ENCODE data around the gene TMEM267.
"Not testable (repeated sequence)": the region's sequence is repeated elsewhere in the genome, so short reads cannot be mapped to it uniquely, and the experiment has no call there.

The TMEM267 gene

DNA sequence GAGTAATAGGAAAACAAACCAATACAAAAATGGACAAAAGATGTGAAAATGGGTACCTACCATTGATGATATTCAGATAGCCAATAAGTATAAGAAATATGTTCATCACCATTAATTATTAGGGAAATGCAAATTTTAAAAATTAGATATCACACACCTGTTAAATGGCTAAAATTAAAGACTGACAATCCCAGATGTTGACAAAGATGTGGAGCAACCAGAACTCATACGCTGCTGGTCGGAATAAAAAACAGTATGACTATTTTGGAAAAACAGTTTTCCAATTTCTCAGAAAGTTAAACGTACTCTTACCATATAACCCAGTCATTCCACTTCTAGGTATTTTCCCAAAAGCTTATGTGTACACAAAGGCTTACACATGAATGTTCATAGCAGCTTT, 27.1 kb downstream of the TMEM267 start:
- DNase-seq (ENCODE audit: low read depth), result no peak

DNA sequence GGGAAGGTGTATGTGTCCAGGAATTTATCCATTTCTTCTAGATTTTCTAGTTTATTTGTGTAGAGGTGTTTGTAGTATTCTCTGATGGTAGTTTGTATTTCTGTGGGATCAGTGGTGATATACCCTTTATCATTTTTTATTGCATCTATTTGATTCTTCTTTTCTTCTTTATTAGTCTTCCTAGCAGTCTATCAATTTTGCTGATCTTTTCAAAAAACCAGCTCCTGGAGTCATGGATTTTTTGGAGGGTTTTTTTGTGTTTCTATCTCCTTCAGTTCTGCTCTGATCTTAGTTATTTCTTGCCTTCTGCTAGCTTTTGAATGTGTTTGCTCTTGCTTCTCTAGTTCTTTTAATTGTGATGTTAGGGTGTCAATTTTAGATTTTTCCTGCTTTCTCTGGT, 42.1 kb downstream of the TMEM267 start:
- DNase-seq (ENCODE audit: low read depth), result not testable (repeated sequence)

DNA sequence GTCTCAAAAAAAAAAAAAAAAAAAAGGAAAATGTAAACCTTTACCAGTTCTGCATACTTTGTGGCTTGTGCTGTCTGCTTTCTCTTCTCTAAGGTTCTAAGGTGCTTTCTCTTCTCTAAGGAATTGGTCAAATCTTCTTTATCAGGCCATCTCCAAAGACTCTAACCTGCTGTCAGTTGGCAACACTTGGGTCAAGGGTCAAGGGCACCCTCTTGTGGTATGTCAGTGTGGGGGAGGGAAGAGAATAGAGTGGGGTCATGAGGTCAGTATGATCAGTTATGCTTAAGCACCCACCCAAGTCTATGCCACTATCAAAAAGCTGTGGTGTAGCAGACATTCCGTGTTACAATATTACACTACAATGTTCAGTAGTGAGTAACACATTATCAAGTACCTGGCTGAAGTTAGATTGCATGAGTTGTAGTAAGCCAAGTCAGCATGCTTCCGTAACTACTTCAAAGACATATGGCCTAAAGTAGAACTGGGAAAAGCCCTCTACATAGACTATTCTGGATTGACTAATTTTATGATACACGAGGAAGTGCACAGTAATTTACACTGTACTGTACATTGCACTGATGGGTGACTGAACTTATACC, 46.5 kb downstream of the TMEM267 start:
- no peak for DNase-seq (ENCODE audit: low read depth)

DNA sequence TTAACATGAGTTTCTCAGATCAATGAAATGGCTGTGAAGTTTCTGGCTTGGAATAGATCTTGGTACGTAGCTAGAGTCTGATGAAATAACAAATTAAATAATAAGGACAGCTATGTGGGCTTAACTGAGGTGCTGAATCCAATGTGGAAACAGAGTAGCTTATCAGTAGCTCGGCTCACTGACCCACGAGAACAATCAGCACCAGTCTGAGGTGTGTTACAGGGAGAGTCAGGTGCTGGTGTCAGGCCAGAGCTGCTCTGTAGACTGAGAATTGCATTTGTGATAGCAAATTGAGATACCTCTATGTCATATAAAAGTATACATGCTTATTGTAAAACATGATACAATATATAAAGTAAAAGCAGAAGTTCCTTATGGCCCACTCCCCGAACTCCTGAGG, 50.3 kb downstream of the TMEM267 start:
- DNase-seq (ENCODE audit: low read depth), result no peak

DNA sequence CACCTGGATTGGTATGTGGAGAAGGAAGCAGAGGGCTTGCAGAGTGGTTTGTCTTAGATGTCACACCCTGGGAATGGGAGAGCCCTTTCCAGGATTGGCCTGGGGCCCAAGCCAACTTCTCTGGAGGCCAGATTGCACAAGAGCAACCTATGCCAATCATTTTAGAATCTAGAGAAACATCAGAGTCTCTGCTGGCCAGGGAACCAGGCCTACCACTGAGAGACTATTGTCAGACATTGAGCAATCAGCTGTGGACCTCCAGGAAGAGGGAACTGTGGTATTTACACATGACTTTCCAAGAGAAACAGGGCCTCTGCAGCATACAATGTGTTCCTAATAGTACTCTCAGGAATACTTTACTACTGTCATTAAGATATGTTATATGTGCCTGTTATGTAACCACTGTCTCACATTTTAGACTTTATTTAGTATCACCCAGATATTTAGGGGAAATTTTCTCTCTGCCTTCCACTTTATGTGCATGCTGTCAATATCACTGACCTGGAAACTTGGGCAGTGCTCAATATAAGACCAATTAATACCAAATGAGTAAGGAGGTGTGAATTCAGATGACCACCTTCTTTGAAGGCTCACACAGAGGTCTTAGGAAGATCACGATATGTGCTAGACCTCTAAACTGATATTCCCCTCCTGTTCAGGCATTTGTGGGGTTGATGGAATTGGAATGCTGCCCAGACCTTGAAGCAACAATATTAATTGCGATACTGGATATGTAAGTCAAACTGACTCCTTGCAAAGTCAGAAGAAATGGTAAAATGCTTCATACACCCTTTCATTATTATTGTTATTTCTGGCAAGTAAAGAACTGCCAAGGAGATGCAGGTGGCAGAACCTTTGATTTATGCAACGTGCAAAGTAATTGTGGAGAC, 50.9 kb downstream of the TMEM267 start:
- no peak for DNase-seq (ENCODE audit: low read depth)

DNA sequence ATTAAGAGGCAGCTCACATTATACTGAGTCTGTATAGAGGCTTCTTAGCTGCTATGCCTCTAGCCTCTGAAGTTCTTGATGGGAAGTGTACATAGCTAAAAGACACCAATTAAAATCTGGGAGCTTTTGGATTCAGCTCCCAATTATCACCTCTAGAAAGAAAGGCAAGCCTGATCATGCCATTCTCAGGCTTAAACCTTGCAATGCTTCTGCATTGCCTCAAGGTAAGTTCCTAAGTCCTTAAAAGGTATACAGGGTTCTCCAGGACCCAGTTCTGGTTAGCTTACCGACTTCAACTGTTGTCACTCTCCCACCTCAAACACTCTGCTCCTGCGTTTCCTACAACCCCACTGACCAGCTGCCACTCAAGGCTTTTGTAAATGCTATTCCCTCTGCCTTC, 54.0 kb downstream of the TMEM267 start:
- no peak for DNase-seq (ENCODE audit: low read depth)

DNA sequence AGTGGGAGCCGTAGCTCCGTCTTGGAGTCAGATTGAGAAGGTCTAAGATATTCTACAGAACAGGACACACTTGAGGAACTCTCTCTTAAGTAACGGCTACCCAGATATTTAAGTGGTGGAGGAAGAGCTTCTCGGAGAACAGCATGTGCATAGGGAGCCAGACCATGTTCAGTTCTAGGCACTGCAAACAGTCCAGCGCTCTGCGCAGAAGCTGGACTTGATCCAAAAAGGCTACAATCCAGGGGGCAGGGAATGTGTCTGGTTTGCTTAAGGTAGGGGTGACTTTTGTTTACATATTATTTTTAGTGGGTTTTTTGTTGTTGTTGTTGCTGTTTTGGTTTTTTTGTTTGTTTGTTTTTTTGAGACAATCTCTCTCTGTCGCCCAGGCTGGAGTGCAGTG, 54.6 kb downstream of the TMEM267 start:
- no peak for DNase-seq (ENCODE audit: low read depth)

DNA sequence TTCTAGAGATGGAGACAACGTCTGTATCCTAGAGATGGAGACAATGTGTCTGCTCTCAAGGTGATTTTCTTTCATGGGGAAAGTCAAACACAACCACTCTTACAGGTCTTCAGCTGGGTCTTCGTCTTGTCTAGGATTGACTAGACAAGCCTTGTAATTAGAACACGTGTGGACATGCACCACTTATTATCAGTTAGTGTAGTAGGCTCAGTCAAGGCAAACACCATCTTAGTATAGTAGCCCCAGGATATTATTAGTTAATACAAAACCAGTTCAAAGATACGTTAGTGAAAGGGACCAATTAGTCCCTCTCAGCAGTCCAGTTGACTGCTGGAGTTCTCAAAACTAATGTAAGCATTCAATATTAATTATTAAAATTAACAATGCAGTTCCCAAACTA, 56.4 kb downstream of the TMEM267 start:
- no peak for DNase-seq (ENCODE audit: low read depth)

DNA sequence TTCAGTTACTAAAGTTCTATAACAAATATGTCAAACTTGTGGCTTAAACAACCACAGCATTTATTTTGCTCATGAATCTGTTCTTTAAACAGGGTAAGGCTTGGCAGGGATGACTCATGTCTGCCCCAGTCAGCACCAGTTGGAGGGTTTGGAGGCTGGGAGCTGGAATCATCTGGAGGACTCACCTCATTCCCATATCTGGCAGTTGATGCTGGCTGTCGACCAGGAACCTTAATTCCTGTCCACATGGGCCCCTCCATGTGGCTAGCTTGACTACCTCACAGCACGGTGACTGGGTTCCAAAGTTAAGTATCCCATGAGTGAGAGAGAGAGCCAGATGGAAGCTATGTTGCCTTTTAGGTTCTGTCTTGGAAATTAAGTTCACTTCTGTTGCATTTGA, 57.7 kb downstream of the TMEM267 start:
- DNase-seq (ENCODE audit: low read depth), result no peak

DNA sequence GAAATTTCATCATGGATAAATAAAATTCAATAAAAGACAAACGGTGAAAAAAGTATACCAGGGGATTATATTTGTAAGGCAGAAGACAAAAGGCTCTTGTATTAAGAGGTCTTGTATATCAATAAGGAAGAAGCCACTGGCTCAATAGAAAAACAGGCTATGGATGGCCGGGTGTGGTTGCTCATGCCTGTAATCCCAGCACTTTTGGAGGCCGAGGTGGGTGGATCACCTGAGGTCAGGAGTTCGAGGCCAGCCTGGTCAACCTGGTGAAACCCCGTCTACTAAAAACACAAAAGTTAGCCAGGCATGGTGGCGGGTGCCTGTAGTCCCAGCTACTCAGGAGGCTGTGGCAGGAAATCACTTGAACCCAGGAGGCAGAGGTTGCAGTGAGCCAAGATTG, 60.6 kb downstream of the TMEM267 start:
- not testable (repeated sequence) for DNase-seq (ENCODE audit: low read depth)

DNA sequence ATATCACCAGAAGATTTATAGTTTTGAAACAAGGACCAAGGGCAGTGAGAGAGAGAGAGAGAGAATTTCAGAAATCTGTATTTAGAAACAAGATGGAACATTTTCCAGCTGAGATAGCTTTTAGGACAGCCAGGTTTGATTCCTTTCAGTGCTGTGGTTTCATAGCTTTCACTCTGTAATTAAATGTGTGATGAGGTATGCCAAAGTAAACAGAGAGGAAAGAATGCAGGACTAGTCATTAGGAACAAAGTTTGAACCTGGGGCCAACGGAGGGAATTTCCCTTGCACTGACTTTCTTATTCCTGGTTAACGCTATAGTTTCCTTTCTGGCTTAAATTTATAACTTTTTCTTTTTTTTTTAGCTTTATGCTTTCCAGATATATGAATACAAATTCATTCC, 61.5 kb downstream of the TMEM267 start:
- DNase-seq (ENCODE audit: low read depth), result no peak

DNA sequence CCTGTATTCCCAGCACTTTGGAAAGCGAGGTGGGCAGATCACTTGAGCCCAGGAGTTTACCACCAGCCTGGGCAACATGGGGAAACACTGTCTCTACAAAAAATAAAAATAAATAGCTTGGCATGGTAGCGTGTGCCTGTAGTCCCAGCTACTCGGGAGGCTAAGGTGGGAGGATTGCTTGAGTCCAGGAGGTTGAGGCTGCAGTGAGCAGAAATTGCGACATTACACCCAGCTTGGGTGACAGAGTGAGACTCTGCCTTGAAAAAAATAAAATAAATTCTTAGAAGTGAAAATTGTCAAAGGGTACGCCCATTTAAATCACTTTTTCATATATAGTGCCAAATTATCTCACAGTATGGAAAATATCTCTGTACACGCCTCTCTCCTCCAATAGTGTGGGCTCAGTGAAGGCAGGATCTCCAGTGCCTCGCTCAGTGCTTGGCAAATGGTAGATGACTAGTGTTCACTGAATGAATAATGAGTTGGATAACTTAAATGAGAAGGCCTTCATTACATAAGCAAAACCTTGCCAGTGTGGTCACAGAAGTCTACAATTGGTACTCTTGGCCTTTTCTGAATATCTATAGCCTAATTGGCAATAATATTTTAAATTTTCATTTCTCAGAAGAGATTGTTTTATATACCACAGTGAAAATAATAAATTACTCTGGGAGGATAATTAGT, 62.1 kb downstream of the TMEM267 start:
- DNase-seq (ENCODE audit: low read depth), result no peak

DNA sequence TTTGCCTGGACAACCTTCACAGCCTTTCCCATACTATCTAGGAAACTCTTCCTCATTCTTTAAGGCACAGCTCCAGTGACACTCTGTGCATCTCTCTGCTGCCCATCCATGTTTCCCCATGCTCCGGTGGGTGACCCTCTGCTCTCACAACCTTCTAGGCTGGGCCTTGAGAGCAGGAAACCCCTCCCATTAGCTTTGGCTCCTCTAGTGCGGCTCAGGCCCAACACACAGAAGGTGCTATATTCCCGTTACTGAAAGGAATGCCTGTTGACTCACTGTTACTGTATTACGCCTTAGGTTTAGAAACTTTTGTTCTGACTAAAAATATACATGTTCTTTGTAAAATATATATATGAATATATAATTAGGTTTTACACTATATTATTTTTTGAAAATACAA, 63.4 kb downstream of the TMEM267 start:
- no peak for DNase-seq (ENCODE audit: low read depth)

DNA sequence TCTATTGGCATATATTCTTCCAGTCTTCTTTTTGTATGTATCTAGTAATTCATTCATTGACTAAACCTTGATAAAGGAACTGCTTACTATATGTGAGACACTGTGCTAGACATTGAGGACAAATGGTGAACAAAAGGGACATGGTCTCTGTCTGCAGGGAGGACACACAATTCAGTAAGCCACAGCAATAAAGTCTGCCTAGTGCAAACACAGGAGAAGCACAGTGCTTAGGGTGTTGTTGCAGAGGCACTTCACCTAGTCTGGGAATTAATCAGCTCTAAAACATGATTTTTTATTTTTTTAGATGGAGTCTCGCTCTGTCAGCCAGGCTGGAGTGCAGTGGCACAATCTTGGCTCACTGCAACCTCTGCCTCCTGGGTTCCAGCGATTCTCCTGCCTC, 65.1 kb downstream of the TMEM267 start:
- no peak for DNase-seq (ENCODE audit: low read depth)

DNA sequence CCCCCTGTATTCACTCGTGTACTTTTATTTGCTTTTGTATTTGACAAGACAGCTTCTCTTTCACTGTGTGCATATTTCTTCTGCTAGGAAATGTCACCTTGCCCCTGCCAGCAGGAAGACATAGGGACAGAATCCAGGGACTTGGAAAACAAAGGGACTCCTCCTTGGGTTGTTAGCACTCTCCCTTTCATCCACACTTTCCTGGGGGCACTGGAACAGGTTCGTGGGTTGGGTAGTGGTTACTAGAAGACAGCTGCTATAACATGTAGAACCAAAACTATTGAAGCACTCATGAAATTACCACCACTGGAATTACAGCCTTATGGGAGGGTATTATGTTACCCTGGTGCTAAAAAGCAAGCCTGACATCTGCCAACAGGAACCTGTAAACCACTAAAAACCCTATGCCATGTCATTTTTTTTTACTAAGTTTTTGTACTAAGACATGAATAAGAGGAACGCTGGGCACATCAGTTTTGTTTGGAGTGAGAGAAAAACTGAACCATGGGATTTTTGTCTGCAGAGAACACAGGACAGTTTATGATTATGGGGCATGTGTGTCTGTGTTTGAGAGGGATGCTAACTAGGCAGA, 66.8 kb downstream of the TMEM267 start:
- DNase-seq (ENCODE audit: low read depth), result no peak

DNA sequence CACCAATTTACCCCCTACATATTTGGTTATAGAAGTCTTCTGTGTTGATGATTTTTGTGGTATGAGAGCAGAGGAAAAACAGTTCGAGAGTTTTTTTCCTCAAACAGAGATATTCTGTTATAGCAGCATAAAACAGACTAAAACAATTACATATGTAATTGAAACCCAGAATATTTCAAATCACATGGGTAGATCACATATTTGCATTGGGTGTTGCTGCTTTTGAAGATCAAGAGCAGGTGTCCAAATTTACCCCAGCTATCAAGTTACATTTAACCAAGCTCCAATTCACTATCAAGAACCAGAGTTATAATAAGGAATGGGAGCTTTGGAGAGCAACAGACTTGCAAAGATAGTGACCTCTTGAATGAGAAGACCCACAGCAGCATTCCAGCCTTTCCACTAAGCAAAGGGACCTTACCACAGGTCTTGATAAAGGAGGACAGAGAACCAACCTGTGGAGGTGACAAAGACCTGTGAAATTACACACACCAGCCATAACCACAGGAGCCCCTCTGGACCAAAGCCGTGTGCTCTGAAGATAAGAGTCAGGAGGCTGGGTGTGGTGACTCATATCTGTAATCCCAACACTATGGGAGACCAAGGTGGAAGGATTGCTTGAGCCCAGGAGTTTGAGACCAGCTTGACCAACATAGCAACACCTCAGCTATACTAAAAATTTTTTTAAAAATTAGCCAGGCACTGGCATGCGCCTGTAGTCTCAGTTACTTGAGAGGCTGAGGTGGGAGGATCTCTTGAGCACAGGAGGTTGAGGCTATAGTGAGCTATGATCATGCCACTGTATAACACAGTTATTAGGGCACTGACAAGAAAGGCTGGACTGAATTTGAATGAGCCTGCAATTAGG, 67.5 kb downstream of the TMEM267 start:
- no peak for DNase-seq (ENCODE audit: low read depth)

DNA sequence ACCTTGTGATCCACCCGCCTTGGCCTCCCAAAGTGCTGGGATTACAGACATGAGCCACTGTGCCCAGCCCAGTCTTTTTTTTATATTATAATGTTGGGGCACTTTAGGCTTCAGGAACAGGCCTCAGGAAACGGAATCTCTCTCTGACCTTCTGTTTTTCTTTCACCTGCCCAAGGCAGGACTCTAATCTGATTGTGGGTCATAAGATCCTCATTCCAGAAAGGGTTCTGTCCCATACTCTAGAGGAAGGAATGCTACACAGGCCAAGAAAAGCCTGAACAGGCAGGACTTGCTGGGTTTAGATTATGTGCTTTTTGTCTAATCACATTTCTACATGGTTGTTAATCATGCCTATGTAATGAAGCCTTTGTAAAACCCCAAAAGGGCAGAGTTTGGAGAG, 69.7 kb downstream of the TMEM267 start:
- no peak for DNase-seq (ENCODE audit: low read depth)

DNA sequence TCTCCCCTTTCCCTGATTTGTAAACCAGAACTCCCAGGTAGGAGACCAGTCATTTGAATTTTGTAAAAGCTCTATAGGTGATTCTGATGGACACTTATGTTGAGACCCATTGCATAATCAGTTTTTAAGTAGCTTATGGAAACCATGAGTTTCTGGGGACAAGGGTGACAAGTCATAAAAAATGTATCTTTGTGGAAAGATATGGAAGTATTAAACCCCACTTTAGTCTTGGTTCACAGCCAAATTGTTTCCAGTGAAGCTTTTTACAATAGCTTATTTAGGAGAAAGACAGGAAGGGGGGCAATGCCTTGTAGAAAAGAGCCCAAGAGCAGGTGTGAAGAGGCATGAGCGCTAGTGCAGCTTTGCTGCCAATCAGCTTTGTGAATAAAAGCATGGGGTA, 71.0 kb downstream of the TMEM267 start:
- no peak for DNase-seq (ENCODE audit: low read depth)

DNA sequence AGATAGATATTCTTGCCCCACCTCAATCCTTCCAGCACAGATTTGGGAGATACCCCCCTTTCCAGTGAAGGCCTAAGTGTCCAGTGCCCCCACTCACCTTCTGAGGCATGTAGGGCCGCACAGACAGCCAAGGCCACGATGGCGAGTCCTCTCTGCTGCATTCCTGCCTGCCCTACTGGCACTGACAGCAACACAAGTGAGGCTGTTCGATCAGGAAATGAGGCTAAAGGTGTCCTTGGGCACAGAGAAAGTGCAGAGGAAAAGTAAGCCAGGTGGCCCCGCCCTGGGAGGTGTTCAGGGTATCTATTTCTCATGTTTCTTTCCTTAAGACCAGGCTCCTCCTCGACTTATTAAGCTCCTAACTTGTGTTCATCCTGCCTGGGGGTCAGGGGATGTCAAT, 71.5 kb downstream of the TMEM267 start, which contains the start of gene CCL28:
TSS of gene CCL28 (minus strand) at position 236 of the 400 bp plus-strand sequence. CDS start at position 161, 75 bp downstream.
- no peak for DNase-seq (ENCODE audit: low read depth)

DNA sequence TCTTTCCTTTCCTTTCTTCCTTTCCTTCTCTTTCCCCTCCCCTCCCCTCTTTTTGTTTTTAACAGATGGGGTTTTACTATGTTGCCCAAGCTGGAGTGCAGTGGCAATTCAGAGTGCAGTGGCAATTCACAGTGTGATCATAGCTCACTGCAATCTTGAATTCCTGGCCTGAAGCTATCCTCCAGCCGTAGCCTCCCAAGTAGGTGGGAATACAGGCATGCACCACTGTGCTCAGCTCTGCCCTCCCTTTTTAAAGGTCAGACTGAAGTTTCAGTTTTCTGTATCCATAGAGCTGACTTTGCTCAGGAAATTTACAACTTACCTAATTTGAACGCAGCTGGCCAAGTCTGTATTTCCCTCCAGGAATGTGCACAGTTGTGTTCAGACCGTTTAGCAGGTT, 72.2 kb downstream of the TMEM267 start:
- no peak for DNase-seq (ENCODE audit: low read depth)

DNA sequence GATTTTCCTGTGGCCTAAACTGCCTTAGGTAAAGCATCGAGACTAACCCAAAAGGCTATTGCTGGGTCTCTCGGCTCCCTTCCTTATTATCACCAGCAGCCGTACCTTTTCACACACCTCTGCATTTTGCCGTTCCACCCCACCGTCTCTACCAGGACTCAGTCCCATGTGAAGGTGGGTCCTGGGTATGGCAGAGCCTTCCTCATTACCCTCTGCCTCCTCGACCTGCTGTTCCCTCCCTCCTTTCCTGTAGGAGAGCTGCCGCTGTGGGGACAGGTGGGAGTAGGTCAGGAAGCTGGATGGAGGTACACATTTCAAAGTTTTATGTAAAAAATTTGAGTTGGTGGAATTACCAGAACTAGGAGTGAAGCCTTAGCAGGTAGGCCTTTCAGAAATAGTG, 73.3 kb downstream of the TMEM267 start:
- no peak for DNase-seq (ENCODE audit: low read depth)

DNA sequence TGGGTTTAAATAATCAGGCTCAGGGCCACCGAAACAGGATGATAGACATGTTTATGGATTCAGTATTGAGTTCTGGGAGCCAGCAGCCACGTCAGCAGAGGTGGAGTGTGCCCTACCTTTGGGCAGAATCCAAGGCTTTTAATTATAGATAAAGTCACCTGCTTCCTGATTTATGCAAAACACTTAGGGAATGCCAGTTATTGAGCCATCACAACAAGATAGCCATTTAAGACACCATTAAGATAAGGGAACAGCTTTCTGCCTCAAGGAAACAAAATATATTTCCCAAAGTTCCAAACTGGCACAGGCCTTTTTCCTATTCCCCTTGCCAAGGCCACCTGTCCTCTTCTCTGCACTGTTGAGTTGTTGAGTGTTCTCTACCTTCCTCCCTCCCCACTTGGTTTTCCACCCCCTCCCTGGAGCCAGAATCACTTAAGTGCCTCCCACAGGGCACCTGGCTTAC, 73.8 kb downstream of the TMEM267 start:
- DNase-seq (ENCODE audit: low read depth), result no peak
